Measurements from ENCODE around the gene GPX1.

DNA sequence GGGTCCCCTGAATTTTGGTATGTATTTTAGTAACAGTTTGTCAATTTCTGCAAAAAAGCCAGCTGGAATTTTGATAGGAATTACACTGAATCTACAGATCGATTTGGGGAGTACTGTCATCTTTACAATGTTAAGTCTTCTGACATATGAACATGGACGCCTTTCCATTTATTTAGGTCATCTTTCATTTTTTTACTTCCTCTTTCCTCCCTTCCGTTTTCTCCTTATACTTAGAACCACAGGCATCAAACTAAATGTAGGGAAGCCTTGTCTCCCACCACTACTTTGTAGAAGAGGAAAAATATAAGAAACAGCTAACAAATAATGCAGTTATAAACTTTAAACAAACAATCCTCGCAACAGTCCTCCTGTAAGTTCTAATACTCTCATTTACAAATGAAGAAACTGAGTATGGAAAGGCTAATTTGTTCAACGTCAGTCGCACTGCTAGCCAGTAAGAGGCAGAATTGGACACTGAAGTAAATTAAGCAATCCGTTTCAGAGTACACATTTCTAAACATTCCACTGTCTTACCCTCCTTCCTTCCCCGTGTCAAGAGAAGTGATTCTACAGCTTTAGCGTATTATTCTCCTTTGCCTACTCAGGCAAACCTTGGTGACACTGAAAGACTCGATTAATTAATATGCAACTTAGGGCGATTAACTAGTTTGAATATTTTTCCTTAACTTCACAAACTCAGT lies 28.1 kb upstream of the GPX1 start:
- TF ChIP-seq SREBF2 (IDR thresholded peaks at IDR 0.05) (no peak), BHLHE40 (IDR thresholded peaks at IDR 0.05; ENCODE audit: low read depth, low read length) (no peak), SMC3 (IDR thresholded peaks at IDR 0.05) (no peak), CHD2 (IDR thresholded peaks at IDR 0.05; ENCODE audit: low read length, partially characterized antibody) (no peak), ZNF302 (CRISPR knock-in tag; IDR thresholded peaks at IDR 0.05) (no peak), TP53 (CRISPR knock-in tag; IDR thresholded peaks at IDR 0.05) (no peak), MAFK (IDR thresholded peaks at IDR 0.05; ENCODE audit: partially characterized antibody) (no peak), POLR2A (IDR thresholded peaks at IDR 0.05; ENCODE audit: low read length) (no peak), CHD4 (IDR thresholded peaks at IDR 0.05; ENCODE audit: borderline replicate concordance) (no peak), EP300 (IDR thresholded peaks at IDR 0.05) (no peak)
- TF ChIP-seq, protein P1, sequence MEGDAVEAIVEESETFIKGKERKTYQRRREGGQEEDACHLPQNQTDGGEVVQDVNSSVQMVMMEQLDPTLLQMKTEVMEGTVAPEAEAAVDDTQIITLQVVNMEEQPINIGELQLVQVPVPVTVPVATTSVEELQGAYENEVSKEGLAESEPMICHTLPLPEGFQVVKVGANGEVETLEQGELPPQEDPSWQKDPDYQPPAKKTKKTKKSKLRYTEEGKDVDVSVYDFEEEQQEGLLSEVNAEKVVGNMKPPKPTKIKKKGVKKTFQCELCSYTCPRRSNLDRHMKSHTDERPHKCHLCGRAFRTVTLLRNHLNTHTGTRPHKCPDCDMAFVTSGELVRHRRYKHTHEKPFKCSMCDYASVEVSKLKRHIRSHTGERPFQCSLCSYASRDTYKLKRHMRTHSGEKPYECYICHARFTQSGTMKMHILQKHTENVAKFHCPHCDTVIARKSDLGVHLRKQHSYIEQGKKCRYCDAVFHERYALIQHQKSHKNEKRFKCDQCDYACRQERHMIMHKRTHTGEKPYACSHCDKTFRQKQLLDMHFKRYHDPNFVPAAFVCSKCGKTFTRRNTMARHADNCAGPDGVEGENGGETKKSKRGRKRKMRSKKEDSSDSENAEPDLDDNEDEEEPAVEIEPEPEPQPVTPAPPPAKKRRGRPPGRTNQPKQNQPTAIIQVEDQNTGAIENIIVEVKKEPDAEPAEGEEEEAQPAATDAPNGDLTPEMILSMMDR (IDR thresholded peaks at IDR 0.05): no peak
- TF ChIP-seq, protein P2, sequence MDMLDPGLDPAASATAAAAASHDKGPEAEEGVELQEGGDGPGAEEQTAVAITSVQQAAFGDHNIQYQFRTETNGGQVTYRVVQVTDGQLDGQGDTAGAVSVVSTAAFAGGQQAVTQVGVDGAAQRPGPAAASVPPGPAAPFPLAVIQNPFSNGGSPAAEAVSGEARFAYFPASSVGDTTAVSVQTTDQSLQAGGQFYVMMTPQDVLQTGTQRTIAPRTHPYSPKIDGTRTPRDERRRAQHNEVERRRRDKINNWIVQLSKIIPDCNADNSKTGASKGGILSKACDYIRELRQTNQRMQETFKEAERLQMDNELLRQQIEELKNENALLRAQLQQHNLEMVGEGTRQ (IDR thresholded peaks at IDR 0.05): no peak
- TF ChIP-seq, protein P3, sequence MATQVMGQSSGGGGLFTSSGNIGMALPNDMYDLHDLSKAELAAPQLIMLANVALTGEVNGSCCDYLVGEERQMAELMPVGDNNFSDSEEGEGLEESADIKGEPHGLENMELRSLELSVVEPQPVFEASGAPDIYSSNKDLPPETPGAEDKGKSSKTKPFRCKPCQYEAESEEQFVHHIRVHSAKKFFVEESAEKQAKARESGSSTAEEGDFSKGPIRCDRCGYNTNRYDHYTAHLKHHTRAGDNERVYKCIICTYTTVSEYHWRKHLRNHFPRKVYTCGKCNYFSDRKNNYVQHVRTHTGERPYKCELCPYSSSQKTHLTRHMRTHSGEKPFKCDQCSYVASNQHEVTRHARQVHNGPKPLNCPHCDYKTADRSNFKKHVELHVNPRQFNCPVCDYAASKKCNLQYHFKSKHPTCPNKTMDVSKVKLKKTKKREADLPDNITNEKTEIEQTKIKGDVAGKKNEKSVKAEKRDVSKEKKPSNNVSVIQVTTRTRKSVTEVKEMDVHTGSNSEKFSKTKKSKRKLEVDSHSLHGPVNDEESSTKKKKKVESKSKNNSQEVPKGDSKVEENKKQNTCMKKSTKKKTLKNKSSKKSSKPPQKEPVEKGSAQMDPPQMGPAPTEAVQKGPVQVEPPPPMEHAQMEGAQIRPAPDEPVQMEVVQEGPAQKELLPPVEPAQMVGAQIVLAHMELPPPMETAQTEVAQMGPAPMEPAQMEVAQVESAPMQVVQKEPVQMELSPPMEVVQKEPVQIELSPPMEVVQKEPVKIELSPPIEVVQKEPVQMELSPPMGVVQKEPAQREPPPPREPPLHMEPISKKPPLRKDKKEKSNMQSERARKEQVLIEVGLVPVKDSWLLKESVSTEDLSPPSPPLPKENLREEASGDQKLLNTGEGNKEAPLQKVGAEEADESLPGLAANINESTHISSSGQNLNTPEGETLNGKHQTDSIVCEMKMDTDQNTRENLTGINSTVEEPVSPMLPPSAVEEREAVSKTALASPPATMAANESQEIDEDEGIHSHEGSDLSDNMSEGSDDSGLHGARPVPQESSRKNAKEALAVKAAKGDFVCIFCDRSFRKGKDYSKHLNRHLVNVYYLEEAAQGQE (IDR thresholded peaks at IDR 0.05): no peak
